ENCODE results near the gene SPON1. TPM values are rescaled to one million over a fixed set of nuclear protein-coding genes. Genes with fewer than 3 reads are reported as not detected.

Gene SPON1
- total RNA-seq, 1 experiment from 2014 or later = 6.4 TPM

GRCh38 chr11:14229472-14229871 lies 266.9 kb downstream of the SPON1 start:
- peaks cover 5% of the 10 kb centered on the region for H3K9me3 Mint-ChIP-seq
- peaks cover 40% of the 10 kb centered on the region for H3K4me1 Mint-ChIP-seq
- H3K4me3 Mint-ChIP-seq = peak overlapping the region; percentile 47
- CTCF ChIA-PET = interaction anchor here (0.6 to 1.5 kb wide), 8 partner anchors 19 to 457 kb away, joined by 3 to 4 read pairs (median 4); partner anchors contain the start of gene SPON1
- no peaks in the 10 kb centered on the region; the same call in 1 of the 2 replicates for H3K27me3 Mint-ChIP-seq (ENCODE audit: low read depth)
- ATAC-seq (peak; percentile 38), DNase-seq (ENCODE audit: low spot score) (no peak)
- no peak overlapping the region; the same call in 1 of the 2 replicates for H3K27ac Mint-ChIP-seq
- POLR2A ChIA-PET = interaction anchor here (0.7 kb wide), 1 partner anchor 32 kb away, joined by 3 read pairs; no protein-coding TSS in a partner anchor
- no peak for TF ChIP-seq ZNF232 (CRISPR knock-in tag; IDR thresholded peaks at IDR 0.05)
- no peak for TF ChIP-seq ZNF121 (CRISPR knock-in tag; IDR thresholded peaks at IDR 0.05)
- no peak for TF ChIP-seq ZSCAN18 (CRISPR knock-in tag; IDR thresholded peaks at IDR 0.05)
- TF ChIP-seq KAT7 (CRISPR knock-in tag; IDR thresholded peaks at IDR 0.05; ENCODE audit: borderline replicate concordance) = no peak
- no peak for TF ChIP-seq FOXP4 (CRISPR knock-in tag; IDR thresholded peaks at IDR 0.05)
- TF ChIP-seq ZNF512 (CRISPR knock-in tag; IDR thresholded peaks at IDR 0.05; ENCODE audit: borderline replicate concordance) = no peak
- no peak for TF ChIP-seq ZNF263 (CRISPR knock-in tag; IDR thresholded peaks at IDR 0.05; ENCODE audit: low read depth)
- no peak for TF ChIP-seq MAX (CRISPR knock-in tag; IDR thresholded peaks at IDR 0.05)
- no peak for TF ChIP-seq ZNF219 (CRISPR knock-in tag; IDR thresholded peaks at IDR 0.05; ENCODE audit: borderline replicate concordance)
- no peak for TF ChIP-seq HMGXB4 (CRISPR knock-in tag; IDR thresholded peaks at IDR 0.05)
- no peak for TF ChIP-seq NR1H2 (CRISPR knock-in tag; IDR thresholded peaks at IDR 0.05)
- TF ChIP-seq NR3C1 (CRISPR knock-in tag; conservative IDR thresholded peaks at IDR 0.05; ENCODE audit: low read depth) = no peak
- no peak for TF ChIP-seq ESRRA (CRISPR knock-in tag; IDR thresholded peaks at IDR 0.05; ENCODE audit: borderline replicate concordance)
- TF ChIP-seq EMX1 (CRISPR knock-in tag; IDR thresholded peaks at IDR 0.05) = no peak
- no peak for TF ChIP-seq ZNF317 (CRISPR knock-in tag; IDR thresholded peaks at IDR 0.05; ENCODE audit: borderline replicate concordance, low read depth)
- TF ChIP-seq ELF4 (CRISPR knock-in tag; IDR thresholded peaks at IDR 0.05; ENCODE audit: low read depth) = no peak
- no peak for TF ChIP-seq MXD4 (CRISPR knock-in tag; IDR thresholded peaks at IDR 0.05; ENCODE audit: borderline replicate concordance)
- TF ChIP-seq STAT6 (CRISPR knock-in tag; conservative IDR thresholded peaks at IDR 0.05; ENCODE audit: low read depth) = no peak
- H3K36me3 Mint-ChIP-seq = peaks cover 4% of the 10 kb centered on the region; the same call in 1 of the 2 replicates
